ENCODE data around the gene PPP1R15A.

GRCh38 chr19:48841047-48841446 is 31.2 kb upstream of the PPP1R15A start:
- TF ChIP-seq CTCF (IDR thresholded peaks at IDR 0.05; ENCODE audit: extremely low read depth in 1 of 2, insufficient read depth in 1 of 2, low read depth in 1 of 2, low read length in 2 of 2) (no peak), POLR2AphosphoS5 (IDR thresholded peaks at IDR 0.05; ENCODE audit: insufficient read depth, low read depth, low read length) (no peak), EZH2 (IDR thresholded peaks at IDR 0.05; ENCODE audit: borderline replicate concordance, low read depth, low read length, severe bottlenecking) (no peak), POLR2A (IDR thresholded peaks at IDR 0.05; ENCODE audit: low read depth, low read length) (no peak), FOS (IDR thresholded peaks at IDR 0.05; ENCODE audit: borderline replicate concordance, insufficient read depth, low read length) (no peak)

All from endothelial cell of umbilical vein (primary cell).